NCI-H345 (cell line): Measurements from ENCODE around the gene GPC5.
A peak's percentile ranks its signal among the peaks of the same experiment; 100 is the strongest.
"Not testable (repeated sequence)": the region's sequence is repeated elsewhere in the genome, so short reads cannot be mapped to it uniquely, and the experiment has no call there.

ENCODE experiments used
- DNase-seq: peaks from one replicate; lab custom pipeline; 2025; lab: John Stamatoyannopoulos, UW

Gene GPC5

GRCh38 chr13:92656648-92657047, 1258.2 kb downstream of the GPC5 start:
- no peak for DNase-seq

- DNase-seq: no peak
Measured at GRCh38 chr13:92657565-92657964, 1259.1 kb downstream of the GPC5 start.

GRCh38 chr13:92658293-92658692, 1259.9 kb downstream of the GPC5 start:
- no peak for DNase-seq

- DNase-seq: no peak
Measured at GRCh38 chr13:92661406-92661805, 1263.0 kb downstream of the GPC5 start.

- no peak for DNase-seq
Measured at GRCh38 chr13:92668157-92668556, 1269.7 kb downstream of the GPC5 start.

- no peak for DNase-seq
Measured at GRCh38 chr13:92670096-92670495, 1271.7 kb downstream of the GPC5 start.

- no peak for DNase-seq
Measured at GRCh38 chr13:92671821-92672220, 1273.4 kb downstream of the GPC5 start.

- no peak for DNase-seq
Measured at GRCh38 chr13:92676246-92676645, 1277.8 kb downstream of the GPC5 start.

GRCh38 chr13:92677571-92677970, 1279.2 kb downstream of the GPC5 start:
- no peak for DNase-seq

- no peak for DNase-seq
Measured at GRCh38 chr13:92679602-92680001, 1281.2 kb downstream of the GPC5 start.

GRCh38 chr13:92681239-92681638, 1282.8 kb downstream of the GPC5 start:
- no peak for DNase-seq

GRCh38 chr13:92682832-92683517, 1284.6 kb downstream of the GPC5 start:
- DNase-seq: no peak

GRCh38 chr13:92694047-92694446, 1295.6 kb downstream of the GPC5 start:
- DNase-seq: no peak

GRCh38 chr13:92695827-92696226, 1297.4 kb downstream of the GPC5 start:
- not testable (repeated sequence) for DNase-seq

GRCh38 chr13:92716749-92717148, 1318.3 kb downstream of the GPC5 start:
- no peak for DNase-seq

GRCh38 chr13:92717857-92718256, 1319.4 kb downstream of the GPC5 start:
- DNase-seq: no peak

GRCh38 chr13:92719868-92720267, 1321.4 kb downstream of the GPC5 start:
- peak; percentile 90 for DNase-seq

- no peak for DNase-seq
Measured at GRCh38 chr13:92721620-92722019, 1323.2 kb downstream of the GPC5 start.

- DNase-seq: no peak
Measured at GRCh38 chr13:92727118-92727517, 1328.7 kb downstream of the GPC5 start.

GRCh38 chr13:92734068-92734467, 1335.6 kb downstream of the GPC5 start:
- DNase-seq: no peak

GRCh38 chr13:92734545-92734944, 1336.1 kb downstream of the GPC5 start:
- no peak for DNase-seq

- no peak for DNase-seq
Measured at GRCh38 chr13:92735909-92736308, 1337.5 kb downstream of the GPC5 start.

GRCh38 chr13:92739306-92739818, 1340.9 kb downstream of the GPC5 start:
- DNase-seq: no peak

- DNase-seq: no peak
Measured at GRCh38 chr13:92743992-92744391, 1345.6 kb downstream of the GPC5 start.
